Transverse colon (tissue), 3 donors: Measurements from ENCODE around the gene SEMA3F.

ENCODE experiments used
- CTCF ChIP-seq, 5 experiments: fragments of 200-600 bp in 3 of 5; fragments of 450-650 bp in 2 of 5; sonication (generic) in 3 of 5; IDR thresholded peaks; 1 replicate in 2 of 5; 2 replicates in 3 of 5; pipeline ENCODE4 v1.5.1; 2016 to 2017; ENCODE audit warnings: antibody characterized with exemption in 5 of 5, inconsistent platforms in 3 of 5, mild to moderate bottlenecking in 2 of 5, moderate library complexity in 1 of 5
- EP300 ChIP-seq: sonication (generic); formaldehyde crosslinking; IDR thresholded peaks from one replicate; pipeline ENCODE4 v1.6.1; 2017; ENCODE audit warnings: antibody characterized with exemption, low read depth
- POLR2A ChIP-seq: fragments of 450-650 bp; IDR thresholded peaks from one replicate; pipeline ENCODE4 v1.6.1; 2016; ENCODE audit warnings: antibody characterized with exemption, mild to moderate bottlenecking, moderate library complexity

GRCh38 chr3:50237133-50237651 lies 82.1 kb downstream of the SEMA3F start:
- TF ChIP-seq CTCF (IDR thresholded peaks at IDR 0.05) (no peak), EP300 (no peak), POLR2A (no peak)
